RPMI7951 (cell line): Measurements from ENCODE around the gene LY6G5C. TPM values are rescaled to one million over a fixed set of nuclear protein-coding genes. Genes with fewer than 3 reads are reported as not detected.
"Not testable (repeated sequence)": the region's sequence is repeated elsewhere in the genome, so short reads cannot be mapped to it uniquely, and the experiment has no call there.

ENCODE experiments used
- DNase-seq: peaks from one replicate; pipeline ENCODE4 v3.0.0-alpha.2; 2012; ENCODE audit warnings: low read depth
- total RNA-seq: library from RNA; depleted of rRNA; stranded (reverse); fragments of >200 nt; shearing (Covaris generic); gene quantifications from 2 replicates; pipeline ENCODE4 v1.2.3, GENCODE V29; 2014

The LY6G5C gene
- total RNA-seq, 1 experiment from 2014 or later, result 2.9 TPM

DNA sequence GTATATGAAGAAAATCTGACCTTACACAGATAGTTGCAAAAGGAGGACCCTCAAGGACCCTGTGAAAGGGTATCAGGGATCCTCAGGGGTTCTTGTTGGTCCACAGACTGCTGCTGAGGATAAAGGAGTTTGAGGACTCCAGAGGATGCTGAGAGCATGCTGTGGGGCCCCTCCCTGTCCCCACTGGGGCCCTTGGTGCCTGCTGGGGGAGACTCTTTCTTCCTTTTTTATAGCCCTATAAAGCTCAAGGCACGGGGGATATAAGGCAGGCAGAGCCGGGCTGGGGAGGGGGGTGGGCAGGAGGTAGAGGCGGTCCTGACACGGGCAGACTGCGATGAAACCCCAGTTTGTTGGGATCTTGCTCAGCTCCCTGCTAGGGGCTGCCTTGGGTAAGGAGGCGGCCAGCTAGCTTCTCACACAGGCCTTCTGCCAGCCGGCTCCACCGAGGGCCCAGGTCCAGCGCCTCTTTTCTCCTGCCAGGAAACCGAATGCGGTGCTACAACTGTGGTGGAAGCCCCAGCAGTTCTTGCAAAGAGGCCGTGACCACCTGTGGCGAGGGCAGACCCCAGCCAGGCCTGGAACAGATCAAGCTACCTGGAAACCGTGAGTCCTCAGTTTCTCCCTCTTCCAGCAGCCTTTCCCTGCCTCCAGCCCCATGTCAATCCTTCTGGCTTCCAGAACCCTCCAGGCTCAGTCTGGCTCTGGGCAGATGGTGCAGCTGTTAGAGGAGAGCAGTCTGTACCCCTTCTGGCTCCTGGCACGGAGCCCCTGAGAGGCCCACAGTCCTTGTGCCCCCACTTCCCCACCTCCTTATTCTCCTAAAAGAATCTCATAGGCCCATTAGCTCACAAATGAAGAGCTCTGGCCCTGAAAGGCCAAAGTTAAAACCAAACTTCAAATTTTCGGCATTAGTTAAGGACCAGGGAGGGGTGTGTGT, 34.4 kb upstream of the LY6G5C start, which contains the start of gene LY6G6D:
LY6G6D (plus strand) TSS at position 327 of the 937 bp plus-strand sequence; CDS start at position 335, 8 bp downstream.
- DNase-seq, result no peak

DNA sequence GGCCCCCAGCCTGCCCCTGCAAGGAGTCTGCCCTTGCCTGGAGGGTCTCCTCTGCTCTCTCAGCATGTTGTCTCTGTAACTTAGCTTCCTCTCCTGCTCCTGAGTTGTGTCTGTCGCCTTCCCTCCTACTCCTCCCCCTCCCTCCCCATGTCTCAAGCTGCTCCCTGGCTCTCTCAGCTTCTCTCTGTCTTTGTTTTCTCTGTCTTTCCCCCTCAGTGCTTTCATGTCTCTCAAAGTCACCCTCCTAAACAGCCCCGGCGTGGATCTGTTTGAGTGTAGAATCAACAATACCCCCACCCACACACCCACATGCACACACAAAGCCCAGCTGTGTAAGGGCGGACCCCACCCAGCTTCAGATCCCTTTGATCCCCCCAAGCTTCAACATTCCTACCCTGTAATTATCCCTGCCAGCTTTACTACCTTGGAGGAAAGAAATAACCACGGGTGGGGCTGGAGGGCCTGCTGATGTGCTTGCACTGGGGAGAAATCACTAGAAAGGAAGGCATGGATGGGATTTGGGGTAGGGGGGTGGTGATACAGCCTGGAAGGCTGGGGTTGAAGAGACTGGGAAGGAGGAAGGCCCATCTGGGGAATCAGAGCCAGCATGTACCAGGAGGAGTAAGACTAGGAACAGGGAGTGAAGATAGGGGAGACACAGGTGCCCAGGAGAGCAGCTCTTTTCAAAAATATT, 33.3 kb upstream of the LY6G5C start:
- DNase-seq, result no peak

DNA sequence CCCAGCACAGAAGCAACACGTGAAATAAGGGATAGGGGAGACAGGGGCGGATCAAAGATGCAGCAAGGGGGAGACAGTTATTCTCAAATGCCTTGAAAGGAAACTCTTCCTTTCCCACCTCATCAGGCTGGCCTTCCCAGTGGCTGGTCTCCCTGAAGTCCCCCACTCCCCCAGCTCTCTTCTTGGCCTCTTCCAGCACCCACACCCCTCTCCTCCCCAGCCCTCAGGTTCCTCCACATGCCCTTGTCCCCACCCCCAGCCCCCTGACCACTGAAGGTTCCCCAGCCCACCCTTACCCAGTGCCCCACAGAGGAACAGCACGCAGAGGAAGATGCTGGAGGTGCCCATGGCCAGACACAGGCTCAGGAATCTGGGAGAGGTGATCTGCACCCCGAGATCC, 32.6 kb upstream of the LY6G5C start:
- no peak for DNase-seq

DNA sequence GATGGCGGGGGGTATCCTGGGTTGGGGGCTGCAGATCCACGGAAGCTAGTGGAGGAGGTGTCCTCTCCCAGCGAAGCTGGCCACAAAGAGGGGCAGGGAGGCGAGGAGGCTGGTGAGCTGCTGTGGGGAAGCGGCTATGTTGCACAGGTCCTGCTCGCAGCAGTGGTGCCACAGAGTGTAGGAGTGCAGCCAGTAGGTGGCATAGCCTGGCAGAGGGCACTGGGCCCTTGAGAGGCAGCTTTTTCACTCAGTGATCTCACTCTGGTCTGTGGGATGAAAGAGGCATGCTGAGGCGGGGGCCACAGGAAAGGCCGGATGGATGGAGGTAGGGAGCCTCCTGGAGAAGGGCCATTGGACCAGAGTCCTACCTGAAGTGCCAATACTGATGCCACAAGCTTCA, 31.4 kb upstream of the LY6G5C start:
- DNase-seq, result no peak

DNA sequence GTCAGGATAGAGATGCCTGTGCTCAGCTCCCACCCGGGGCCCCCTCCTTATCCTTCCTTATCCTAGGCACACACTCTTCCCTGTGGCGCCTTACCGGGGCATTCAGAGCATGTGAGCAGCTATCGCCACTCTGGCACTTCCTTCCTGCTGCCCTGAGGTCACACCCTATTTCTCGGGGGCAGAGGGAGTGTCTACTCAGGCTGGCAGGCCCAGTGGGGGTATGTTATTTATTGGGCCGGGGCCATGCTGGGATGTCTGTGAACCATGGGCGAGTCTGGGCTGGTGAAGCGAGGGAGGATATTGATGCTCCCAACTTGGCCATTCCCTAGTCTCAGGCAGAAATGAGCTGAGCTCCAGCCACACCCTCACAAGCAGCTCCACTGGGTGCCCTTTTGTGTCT, 30.4 kb upstream of the LY6G5C start:
- no peak for DNase-seq

DNA sequence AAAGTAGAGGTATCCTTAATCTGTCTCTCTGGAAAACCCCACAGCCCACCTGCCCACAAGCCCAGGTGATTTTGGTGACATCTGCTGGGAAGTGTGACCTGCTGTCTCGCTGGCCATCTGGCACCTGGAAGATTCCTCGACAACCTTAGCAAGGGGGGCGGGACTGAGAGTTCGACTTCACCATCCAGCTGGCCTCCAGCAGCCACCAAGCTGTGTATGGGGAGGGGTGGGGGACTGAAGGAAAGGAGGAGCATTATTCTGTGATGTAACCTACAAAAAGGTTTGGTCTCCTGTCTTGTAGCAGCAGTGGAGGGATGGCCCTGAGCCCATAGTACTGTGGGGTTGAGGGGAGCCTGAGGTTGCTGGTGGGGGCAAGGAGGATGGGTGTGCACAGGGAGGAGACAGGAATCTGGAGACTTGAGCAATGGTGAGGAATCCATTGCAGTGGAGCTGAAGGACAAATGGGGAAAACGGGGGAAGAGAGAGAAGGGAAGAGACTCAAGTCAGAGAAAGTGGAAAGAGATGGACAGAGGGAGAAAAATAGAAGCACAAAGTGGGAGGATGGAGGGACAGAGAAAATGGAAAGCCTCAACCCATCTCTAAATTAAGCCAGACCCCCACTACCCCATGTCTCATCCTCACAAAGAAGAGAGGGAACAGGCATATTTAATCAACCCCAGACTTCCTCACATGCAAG, 29.8 kb upstream of the LY6G5C start:
- DNase-seq, result no peak

DNA sequence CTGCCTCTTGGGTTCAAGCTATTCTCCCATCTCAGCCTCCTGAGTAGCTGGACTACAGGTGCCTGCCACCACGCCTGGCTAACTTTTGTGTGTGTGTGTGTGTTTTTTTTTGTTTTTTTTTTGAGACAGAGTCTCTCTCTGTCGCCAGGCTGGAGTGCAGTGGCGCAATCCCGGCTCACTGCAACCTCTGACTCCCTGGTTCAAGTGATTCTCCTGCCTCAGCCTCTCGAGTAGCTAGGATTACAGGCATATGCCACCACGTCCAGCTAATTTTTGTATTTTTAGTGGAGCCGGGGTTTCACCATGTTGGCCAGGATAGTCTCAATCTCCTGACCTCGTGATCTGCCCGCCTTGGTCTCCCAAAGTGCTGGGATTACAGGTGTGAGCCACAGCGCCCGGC, 28.3 kb upstream of the LY6G5C start:
- not testable (repeated sequence) for DNase-seq

DNA sequence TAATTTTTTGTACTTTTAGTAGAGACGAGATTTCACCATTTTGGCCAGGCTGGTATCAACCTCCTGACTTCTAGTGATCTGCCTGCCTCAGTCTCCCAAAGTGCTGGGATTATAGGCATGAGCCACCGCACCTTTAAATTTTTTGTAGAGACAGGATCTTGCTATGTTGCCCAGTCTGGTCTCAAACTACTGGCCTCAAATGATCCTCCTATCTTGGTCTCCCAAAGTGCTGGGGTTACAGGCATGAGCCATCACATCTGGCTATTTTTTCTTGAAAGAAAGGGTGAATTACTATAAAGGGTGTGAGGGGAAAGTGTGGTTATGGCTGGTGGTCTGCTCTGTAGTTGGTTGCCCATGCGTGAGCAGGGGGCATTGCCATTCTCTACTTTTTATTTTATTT, 27.4 kb upstream of the LY6G5C start:
- no peak for DNase-seq

DNA sequence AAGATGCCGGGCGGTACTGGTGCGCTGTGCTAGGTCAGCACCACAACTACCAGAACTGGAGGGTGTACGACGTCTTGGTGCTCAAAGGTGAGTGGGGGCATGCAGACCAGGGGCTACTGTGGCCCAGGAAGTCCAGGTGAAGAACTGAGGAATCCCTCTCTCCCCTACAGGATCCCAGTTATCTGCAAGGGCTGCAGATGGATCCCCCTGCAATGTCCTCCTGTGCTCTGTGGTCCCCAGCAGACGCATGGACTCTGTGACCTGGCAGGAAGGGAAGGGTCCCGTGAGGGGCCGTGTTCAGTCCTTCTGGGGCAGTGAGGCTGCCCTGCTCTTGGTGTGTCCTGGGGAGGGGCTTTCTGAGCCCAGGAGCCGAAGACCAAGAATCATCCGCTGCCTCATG, 26.8 kb upstream of the LY6G5C start:
- no peak for DNase-seq

DNA sequence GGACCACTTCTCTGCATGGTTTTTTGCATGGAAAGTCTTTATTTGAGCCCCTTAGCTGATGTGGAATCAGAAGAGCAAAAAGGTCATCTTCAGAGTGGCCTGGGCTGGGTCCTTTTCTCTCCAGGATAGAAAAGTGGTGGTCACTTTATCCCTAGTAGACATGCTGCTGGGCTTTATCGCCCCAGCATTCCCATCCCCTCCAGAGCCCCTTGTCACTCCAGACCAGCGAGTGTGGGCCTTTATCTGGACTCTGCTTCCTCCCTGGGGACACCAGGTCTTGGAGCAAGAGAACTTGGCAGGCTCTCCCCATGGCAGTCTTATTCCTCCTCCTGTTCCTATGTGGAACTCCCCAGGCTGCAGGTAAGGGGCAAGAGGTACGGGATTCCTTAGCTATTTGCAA, 25.7 kb upstream of the LY6G5C start, which contains the start of gene LY6G6F:
LY6G6F (plus strand) TSS at position 268 of the 400 bp plus-strand sequence; CDS start at position 309, 41 bp downstream.
- no peak for DNase-seq

DNA sequence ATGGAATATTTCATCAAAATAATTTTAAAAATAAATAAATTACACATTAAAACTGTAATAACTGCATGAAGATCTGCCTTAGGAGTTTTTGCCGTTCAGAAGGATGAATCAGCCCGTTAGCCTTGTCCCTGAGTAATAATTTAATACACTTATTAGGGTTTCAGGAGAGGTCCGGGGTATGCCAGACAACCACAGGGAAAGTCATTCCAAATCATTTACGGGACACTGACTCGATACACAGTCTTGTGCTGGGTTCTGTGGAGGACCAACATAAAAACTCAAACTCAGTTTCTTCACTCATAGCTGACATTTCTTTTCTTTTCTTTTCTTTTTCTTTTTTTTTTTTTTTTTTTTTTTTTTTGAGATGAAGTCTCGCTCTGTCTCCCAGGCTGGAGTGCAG, 25.1 kb upstream of the LY6G5C start:
- no peak for DNase-seq

DNA sequence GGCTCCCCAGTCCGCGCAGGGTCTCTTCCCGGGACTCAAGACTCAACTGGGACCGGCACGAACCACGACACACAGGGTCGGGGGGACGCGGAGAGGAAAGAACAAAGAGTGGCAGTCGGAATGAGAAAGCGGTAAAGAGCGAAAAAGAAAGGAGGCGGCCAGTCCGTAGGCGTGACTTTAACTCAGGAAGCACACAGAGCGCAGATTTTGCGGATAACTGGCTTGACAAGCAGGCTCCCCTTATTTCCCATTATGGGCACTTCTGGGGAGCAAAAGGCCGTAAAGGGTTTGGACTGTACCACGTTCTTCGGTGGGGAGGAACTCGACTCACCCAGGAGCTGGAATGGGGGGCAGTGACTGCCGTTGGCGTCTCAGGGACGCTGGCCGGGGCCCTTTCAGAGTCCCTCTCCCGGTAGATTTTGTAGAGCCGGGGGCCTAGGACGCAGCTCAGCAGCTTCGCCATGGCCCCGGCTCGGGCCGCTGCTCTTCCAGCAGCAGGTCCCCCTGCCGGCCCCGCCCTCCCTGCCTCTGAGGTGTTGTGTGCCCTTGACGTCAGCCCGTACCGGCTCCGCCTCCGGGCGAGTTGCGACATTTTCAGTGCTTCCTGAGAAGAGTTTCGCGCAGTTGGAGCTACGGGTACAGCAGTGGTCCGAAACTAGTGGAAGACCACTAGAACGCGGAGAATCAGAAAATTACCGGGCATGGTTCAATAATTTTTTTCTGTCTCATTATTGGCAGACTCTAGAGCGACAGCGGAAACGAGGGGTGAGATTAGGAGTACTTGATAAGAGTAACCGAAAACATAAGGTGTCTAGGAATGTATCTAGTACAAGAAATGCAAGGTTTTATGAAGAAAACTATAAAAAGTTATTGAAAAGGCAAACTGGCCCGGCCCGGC, 22.2 kb upstream of the LY6G5C start, which contains the start of gene ABHD16A:
ABHD16A (minus strand) TSS at position 506 of the 898 bp plus-strand sequence; CDS start at position 463, 43 bp downstream.
- peak; percentile 98 for DNase-seq

DNA sequence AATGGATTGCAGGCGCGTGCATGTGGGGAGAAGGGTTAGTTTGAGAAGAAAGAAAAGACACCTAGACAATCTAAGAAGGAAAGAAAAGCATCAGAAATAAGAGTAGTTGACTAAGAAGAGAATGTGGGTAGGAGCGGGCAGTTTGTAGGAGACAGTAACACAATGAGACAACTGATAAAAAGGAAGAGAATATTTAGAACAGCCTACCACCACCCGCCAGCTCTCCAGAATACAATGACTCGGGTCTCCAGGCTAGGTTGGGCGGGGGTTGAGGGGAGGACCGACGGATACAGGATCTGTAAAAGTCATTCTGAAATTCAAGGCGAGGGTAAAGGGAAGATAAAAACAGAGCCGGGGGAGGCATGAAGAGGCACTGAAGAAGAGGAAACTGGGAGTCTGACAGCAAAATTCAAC, 21.5 kb upstream of the LY6G5C start:
- DNase-seq, result no peak

DNA sequence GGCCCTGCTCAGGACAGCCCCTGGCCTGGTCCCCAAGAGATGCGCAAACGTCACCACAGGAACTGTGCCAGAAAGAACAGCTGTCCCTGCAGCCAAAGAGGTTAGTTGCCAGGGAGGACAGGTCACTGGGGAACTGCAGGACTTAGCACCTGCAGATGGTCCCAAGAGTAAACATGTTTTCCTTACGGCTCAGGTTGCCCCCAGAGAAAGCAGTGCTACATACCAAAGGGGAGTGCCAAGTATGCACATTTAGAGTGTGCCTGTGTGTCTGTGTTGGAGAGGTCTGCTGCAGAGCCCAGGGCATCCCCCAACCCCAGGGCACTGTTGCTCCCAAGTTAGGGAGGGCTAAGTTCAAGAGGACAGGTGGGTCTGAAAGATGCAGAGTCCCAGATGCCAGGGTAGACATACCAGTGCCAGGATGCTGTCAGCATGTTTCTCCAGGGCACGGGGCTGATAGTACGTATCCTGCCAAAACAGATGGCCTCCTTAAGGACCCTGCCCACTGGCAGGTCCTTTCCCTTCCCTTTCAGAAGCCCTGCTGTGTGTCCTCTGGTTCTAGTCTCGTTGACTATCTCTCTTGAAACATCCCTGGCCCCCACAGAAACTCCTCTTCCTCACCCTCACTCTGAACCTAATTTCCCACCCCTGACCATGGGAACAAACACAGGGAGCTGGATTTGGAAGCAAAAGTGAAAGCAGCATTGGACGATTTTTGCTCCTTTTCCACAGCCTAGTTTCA, 21.0 kb upstream of the LY6G5C start:
- peak; percentile 33 for DNase-seq

DNA sequence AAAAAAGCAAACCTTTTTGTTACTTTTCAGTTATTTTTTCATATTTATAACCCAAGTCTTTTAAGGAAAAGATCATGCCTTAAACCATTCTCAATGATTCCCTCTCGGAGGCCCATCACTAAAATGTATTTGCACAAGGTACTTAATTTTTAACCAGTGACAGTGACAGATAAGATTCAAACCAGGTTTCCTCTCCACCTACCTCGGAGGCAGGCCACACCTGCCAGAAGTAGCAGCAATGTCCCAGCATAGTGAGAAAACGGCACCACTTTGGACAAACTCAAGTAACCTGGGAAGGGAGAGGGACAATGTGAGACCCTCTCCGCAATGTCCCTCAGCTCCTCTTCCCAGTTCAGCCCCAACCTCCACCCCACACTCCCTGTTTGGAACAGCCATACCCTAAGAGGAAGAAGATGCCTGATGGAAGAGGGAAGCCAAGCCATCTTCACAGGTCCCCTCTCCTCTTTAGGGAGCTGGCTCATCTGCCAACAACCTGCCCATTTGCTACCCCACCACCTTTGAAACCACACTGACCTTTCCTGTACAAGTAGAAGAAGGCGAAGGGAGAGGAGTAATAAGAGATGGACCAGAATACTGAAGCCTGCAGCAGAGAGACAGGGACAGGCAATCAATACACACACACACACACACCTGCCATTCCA, 20.0 kb upstream of the LY6G5C start:
- no peak for DNase-seq

DNA sequence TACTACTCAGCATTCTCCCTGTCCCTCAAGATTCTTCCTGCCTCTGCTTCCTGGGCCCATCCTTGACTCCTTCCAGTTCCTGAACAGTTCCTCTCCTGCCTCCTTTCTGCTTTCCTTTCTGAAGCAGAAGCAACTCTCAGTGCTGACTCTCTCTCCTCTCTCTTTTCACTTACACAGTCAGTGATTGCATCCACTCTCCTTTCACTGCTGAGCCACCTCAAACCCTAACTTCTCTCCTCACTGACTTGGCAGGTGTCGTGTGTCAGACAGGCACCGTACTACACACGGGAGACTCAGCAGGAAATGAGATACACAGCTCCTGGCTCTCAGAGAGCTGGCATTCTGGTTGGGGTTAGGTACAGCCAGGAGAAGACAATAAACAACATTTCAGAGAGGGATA, 16.7 kb upstream of the LY6G5C start:
- DNase-seq, result no peak

DNA sequence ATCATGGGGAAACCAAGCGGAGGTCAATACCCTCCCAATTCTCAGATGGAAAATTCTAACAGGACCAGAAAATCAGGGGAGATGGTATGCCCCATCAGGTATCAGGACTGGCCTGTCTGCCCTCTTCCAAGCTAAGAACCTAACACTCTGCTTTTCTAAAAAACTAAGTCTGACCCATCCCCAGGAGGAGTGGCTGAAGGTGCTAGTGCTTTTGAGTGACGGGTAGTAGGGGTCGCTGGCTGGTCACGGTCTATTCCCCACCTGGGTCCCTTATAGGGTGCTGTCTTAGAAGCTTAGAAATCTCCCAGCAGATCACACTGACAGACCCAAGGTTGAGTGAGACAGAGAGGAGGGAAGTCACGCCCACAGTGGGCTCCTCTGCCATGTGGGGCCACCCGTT, 12.7 kb upstream of the LY6G5C start:
- no peak for DNase-seq

DNA sequence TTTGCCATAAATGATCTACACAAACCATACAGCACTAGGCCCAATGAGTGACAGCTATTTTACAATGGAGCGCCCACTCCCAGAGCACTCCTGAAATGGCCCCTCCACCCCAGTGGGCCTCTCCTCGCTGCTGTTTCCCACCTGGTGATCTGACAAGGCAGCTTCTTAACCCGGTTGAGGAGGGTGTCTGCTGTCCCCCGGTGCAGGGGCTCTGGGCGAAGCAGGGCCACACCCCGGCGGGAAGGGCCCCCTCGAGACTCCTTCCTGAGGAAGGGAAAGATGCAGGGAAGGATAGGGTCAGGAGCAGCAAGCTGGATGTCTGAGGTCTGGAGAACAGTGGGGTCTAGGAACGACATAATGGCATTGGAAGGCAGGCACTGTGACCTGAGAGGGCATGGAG, 12.0 kb upstream of the LY6G5C start:
- DNase-seq, result no peak

DNA sequence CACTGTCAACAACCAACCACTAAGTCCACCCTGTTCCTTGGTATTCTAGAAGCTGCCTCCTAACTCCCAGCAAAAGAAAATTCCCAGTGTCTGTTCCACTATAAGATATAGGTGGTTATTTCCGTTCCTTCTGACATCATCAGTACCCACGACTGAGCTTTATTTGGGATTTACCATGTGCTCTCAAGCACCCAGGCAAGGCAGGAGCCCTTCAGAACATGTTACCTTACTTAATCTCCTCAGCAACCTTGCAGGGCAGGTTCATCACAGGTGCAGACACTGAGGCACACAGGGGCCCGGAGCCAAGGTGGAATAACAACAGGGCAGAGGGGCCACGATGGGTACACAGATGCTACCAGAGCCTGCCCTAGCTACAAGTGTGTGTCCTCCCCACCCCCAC, 11.5 kb upstream of the LY6G5C start:
- DNase-seq, result no peak
